ENCODE measurements around the gene SETBP1.

DNA sequence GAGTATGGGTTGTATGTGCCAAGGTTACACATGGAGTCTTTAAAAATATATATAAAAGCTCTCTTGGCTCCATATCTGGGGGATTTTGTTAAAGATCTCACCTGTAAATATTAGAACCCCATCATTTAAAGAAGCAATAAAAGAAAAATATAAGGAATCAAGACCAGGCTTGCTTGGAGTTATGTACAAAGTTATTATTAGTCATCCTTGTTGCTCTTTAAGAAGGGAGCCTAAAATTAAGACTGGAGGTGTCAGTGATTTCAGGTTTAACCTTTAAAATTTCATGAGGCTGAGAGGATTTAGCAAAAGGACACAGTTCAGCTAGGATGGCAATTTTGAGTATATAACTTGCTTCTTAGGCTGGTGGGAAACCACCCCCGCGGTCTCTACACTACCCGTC is 181.4 kb downstream of the SETBP1 start:
- TF ChIP-seq PHF8 (conservative IDR thresholded peaks at IDR 0.05; ENCODE audit: low read depth, low read length) (no peak), POLR2A (IDR thresholded peaks at IDR 0.05; ENCODE audit: control extremely low read depth in 1 of 2, low read depth in 2 of 2, low read length in 2 of 2) (no peak), POLR2AphosphoS5 (IDR thresholded peaks at IDR 0.05; ENCODE audit: low read depth, low read length) (no peak)
- TF ChIP-seq, protein P1, sequence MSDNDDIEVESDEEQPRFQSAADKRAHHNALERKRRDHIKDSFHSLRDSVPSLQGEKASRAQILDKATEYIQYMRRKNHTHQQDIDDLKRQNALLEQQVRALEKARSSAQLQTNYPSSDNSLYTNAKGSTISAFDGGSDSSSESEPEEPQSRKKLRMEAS (IDR thresholded peaks at IDR 0.05): no peak

All from H1 (cell line).